SW 1271 (cell line): ENCODE data around the gene USO1.
"Not testable (repeated sequence)": the region's sequence is repeated elsewhere in the genome, so short reads cannot be mapped to it uniquely, and the experiment has no call there.

Experiments
- DNase-seq, 2 experiments: peaks; one replicate each; lab custom pipeline; 2025; lab: John Stamatoyannopoulos, UW

Gene USO1, protein sequence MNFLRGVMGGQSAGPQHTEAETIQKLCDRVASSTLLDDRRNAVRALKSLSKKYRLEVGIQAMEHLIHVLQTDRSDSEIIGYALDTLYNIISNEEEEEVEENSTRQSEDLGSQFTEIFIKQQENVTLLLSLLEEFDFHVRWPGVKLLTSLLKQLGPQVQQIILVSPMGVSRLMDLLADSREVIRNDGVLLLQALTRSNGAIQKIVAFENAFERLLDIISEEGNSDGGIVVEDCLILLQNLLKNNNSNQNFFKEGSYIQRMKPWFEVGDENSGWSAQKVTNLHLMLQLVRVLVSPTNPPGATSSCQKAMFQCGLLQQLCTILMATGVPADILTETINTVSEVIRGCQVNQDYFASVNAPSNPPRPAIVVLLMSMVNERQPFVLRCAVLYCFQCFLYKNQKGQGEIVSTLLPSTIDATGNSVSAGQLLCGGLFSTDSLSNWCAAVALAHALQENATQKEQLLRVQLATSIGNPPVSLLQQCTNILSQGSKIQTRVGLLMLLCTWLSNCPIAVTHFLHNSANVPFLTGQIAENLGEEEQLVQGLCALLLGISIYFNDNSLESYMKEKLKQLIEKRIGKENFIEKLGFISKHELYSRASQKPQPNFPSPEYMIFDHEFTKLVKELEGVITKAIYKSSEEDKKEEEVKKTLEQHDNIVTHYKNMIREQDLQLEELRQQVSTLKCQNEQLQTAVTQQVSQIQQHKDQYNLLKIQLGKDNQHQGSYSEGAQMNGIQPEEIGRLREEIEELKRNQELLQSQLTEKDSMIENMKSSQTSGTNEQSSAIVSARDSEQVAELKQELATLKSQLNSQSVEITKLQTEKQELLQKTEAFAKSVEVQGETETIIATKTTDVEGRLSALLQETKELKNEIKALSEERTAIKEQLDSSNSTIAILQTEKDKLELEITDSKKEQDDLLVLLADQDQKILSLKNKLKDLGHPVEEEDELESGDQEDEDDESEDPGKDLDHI

DNA sequence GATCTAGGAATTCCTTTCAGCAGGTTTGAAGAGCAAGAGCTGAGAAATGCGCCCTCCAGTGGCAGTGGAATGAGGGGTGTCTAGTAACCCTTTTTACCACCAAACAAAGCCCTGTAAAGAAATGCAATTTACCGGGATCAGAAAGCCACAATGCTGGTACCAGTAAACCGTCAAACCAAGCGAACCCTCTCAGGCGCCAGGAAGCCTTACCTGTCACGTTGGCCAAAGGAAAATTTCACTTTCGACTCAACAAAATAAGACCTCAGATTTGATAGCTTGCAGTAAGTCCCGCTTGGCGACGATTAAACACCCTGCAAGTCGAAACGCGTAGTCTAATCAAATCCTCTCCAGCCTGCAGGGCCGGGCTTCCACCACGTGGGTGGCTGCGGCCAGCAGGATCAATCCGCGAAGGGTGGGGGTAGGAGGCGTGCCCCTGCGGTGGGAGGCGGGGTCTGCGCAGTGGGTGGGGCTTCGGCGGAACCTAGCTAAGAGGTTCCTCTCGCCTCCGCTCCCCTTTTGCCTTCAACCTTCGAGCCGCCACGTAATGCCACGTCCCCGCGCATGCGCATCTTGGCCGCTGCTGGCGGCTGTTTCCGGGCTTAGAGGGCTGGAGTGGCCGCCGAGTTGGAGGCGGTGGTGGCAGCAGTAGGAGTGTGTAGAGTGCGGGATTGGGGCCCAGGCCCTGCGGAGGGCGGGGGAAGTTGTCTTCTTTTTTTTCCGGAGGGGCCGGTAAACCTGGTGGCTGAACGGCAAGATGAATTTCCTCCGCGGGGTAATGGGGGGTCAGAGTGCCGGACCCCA, at the start of gene USO1:
TSS of gene USO1 (plus strand) at position 512 of the 801 bp plus-strand sequence. CDS start at position 755, 243 bp downstream.
- peak; percentile 81 to 92 for DNase-seq

GRCh38 chr4:75675004-75675531, 49.3 kb upstream of the USO1 start:
- DNase-seq: no peak

GRCh38 chr4:75678473-75678872, 45.9 kb upstream of the USO1 start:
- DNase-seq: no peak

DNA sequence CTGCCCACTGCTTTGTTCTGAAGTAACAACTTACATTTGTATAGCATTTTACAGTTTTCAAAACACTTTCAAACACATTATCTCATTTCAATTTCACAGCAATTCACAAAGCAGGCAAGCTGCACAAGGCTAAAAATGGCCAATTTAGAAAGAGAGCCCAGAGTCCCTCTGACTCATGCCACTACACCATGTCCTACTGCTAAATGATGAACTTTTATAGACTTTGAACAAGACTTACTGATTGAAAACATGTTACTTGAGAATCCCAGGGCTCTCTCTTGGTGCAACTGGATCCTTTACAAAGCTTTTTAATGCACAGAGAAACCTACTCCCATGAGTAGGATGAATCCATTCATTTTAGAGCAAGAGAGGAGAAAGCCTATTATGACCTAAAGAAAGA, 45.4 kb upstream of the USO1 start:
- DNase-seq: no peak

DNA sequence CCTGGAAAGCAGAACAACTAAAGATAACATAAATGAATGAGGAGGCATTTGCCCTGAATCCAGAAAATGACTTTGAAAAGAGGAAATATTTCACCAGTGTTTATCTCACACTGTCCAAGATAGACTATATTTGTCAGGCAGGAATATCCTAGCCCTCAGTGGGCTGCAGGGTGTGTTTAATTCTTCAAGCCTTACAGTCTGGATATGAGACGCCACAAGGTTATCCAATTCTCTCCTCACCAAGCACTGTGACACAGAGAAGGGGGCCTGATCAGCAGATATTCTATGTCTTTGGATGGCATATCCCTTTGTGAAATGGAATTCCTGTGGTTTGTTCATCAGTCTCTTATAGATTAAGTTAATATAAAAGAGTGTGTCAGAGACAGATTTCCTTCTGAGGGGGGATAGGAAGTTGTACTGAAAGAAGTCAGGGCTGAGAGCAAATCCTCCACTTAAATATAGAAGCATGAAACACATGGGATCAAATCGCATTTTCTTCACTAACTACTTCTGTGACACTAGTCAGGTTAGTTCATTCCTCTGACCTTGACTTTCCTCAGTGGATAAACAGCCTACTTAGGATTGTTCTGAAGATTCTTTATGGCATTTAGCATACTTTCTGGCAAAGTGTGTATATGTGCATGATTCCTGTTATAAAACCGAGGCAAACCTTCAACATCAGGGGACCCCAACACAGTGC, 44.4 kb upstream of the USO1 start:
- DNase-seq: no peak

DNA sequence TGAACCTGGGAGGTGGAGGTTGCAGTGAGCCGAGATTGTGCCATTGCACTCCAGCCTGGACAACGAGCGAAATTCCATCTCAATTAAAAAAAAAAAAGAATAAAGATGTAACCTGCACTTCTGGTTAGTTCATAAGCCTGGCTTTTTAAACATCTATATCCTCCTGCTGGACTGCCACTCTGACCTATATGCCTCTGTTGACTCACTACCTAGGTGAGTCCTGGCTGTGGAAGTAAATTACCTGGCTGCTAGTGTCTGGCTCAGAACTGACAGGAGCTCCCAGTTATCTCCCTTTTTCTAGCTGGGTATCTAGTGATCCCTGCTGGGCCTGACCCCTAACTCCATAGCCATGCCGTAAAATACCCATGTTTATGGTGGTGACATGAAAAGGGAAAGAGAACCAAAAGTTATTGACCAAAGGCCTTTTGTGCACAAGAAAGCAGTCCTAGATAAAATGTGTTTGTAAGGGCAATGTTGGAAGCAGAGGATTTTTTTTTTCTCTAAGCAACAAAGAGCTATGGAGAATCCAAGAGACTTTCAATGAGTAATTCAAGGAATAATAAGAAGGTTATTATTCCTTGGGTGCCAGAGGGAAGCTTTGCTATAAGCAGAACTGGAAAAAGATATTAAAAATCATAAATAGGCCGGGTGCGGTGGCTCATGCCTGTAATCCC, 40.8 kb upstream of the USO1 start:
- DNase-seq: no peak

DNA sequence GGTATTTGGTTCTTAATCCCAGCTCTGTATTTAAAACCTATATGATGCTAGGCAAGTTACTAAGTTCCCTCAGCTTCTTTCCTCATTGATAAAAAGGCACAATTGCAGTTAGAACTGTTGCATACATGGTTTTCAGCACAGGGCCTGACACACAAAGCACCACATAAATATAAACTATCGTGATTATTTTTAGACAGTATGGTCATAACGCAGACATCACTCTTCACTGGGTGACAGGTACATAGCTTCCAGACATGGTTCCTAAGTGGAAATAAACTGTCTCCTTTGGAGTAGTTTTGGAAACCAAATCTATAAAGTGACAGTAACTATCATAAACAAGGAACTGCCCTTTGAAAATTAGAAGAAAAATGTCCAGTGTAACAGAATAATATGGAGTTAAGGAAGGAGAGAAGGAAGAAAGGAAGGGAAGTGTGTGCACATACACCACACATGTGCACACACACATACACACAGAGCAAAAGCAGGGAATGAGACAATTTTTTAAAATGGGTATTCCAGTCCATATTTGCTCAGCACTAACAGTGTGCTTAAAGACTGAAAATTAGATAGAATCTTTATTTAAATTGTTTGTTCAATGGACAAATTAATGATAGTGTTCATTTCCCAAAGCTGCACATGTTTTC, 38.7 kb upstream of the USO1 start:
- no peak for DNase-seq

DNA sequence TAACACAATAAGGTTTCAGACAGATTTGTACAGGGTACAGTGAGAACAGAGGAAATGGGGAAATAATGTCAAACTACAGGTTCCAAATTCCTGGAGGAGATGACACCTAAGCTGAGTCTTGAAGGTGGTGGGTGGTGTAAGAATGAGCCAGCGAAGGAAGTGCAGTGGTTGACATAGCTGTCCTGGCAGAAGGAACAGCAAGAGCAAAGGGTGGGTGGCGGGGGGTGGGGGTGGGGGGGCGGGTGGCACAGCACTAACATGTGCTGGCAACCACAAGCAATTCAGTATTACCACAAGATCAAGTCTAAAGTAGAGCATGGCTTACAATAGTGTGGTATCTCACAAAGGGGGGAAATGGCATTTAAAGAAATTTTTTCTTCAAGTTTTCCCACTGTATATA, 38.0 kb upstream of the USO1 start:
- no peak for DNase-seq

DNA sequence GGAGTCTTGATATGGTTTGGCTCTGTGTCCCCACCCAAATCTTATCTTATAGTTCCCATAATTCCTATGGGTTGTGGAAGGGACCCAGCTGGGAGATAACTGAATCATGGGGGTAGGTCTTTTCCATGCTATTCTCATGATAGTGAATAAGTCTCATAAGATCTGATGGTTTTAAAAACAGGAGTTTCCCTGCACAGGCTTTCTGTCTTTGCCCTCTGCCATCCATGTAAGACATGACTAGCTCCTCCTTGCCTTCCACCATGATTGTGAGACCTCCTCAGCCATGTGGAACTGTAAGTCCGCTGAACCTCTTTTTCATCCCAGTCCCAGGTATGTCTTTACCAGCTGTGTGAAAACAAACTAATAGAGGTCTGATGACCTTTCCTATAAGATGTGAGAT, 37.3 kb upstream of the USO1 start:
- DNase-seq: not testable (repeated sequence)

- DNase-seq: not testable (repeated sequence)
Measured at GRCh38 chr4:75692066-75692465, 32.3 kb upstream of the USO1 start.

- no peak for DNase-seq
Measured at GRCh38 chr4:75696071-75696470, 28.3 kb upstream of the USO1 start.

GRCh38 chr4:75696581-75696980, 27.8 kb upstream of the USO1 start:
- DNase-seq: no peak

DNA sequence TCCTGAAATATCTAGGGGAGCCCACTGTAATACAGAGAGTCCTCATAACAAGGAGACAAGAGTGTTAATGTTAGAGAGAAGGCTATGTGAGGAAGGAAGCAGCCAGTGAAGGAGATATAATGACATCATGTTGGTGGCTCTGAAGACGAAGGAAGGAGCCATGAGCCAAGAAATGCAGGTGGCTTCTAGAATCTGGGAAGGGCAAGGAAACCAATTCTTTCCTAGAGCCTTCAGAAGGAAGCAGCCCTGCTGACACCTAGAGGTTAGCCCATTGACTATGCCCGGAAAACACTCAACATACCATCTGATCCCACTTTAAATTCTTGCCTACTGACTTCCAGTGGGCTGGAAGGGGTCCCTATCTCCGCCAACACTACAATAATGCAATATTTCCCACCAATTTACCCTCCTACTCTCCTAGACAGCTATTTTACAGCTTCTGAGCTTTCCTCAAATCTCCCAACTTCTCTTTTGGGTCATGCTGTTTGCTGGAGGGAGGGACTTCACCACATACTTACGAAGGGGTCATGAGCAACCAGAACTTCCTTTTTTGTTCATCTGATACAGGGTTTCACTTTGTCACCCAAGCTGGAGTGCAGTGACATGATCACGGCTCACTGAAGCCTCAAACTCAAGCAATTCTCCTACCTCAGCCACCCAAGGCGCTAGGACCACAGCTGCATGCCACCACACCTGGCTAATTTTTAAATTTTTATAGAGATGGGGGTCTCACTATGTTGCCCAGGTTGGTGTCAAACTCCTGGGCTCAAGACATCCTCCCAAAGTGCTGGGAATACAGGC, 26.0 kb upstream of the USO1 start:
- DNase-seq: no peak

DNA sequence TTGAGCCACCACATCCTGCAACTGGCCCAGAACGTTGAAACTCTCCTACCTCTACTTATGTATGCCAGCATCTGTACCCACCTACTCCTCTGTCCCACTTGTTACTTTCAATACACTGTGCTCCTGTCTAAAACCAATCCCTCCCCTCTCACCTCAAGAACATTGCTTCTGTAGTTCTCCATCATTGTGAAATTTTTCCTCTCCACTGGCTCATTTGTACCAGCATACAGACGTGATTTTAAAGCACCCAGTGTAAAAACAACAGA, 25.5 kb upstream of the USO1 start:
- DNase-seq: no peak

DNA sequence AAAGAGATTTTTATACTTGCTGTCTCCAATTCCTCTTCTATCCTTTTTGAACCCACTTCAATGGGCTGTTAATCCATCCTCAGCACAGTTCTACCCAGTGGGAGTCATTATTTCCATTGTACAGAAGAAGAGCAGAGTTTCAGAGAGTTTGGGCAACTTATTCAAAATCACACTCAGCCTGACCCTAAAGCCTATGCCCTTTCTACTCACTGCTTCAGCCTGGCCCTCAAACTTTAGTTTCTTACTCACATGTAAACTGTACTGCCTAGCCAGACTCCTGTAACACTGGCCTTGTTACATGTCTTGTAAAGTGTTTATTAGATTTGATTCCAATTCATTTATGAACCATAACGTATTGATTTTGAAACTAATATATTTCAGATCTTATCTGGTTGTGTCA, 25.1 kb upstream of the USO1 start:
- DNase-seq: no peak

DNA sequence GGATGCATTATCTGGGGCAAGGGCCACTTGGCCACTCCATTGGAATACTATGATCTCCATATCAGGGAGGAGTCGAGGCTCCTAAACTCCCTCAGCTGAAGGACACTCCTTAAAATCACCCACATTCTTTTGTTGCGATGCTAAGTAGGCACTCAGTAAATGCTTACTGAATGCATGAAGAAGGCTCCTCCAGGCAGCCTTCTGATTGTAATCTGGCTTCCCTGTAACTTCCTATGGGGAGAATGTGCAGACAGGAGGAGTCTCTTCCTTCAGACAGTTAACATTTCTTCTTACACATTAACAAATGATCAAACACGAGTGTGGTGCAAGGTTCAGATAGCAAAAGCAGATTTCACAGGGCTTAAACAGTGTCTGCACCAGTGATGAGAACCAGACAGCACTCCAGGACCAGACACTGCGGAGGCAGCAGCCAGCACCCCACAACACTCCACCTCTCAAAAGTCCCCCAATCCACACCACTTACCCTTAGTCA, 21.4 kb upstream of the USO1 start:
- DNase-seq: no peak

DNA sequence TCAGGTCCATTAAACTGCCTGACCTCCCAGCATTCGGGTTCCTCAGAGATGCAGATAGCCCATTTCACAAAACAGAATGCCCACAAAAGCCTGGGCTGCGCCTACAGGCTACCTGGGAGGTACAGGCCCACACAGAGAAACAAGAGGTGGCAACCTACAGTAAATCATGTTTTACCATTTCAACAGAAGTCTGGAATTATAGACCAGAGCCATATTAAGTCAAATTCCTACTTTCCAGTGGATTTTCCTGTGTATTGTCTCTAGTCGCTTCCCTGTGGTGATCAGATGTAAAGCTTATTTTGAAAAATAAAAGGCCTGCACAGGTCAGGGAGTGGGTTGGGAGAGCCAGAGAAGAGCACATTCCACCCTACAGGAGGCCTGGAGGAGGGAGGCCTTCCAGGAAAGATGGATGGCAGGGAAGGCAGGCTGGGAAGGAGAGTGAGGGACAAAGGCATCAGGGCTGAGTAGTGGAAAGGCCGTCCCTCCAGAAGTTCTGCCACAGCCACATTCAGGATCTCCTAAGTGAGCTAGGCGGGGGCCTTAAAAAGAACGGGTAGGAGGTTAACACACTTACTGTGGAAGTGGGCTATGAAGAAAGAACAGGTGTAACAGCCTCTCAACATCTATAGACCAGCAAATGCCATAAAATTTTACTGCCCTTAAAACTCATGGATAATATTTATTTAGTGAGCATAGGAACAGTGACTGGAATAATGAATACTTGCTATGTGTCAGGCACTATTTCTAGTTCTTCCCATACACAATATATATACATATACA, 19.0 kb upstream of the USO1 start:
- DNase-seq: no peak

DNA sequence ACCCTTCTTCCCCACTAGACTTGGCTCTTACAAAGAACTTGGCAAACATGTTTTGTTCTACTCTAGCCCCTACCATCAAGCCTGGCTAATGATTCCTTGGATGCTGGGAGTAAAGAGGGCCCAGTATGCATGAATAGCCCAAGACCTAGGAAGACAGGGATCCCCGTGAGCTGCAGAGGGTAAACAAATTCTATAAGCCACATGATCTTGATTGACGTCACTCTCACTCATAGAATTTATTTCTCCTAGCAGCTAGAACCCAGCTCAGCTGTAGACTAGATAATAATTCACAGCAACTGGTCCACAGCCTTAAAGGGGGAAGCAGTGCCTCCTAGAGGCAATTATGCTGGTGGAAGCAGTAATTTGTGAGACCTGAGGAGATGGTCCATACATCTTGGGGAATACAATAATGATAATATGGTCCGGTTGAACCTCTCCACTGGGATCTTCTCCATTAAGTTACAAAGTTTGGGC, 16.1 kb upstream of the USO1 start:
- no peak for DNase-seq
